ENCODE results near the gene C5.

- TF ChIP-seq CTCF (IDR thresholded peaks at IDR 0.05) = no peak
- TF ChIP-seq POLR2A (IDR thresholded peaks at IDR 0.05) = no peak
Measured at GRCh38 chr9:121038804-121039203, 11.3 kb downstream of the C5 start.
